HepG2 (cell line): Measurements from ENCODE around the gene HYCC2. TPM values are rescaled to one million over a fixed set of nuclear protein-coding genes. Genes with fewer than 3 reads are reported as not detected.

ENCODE experiments used
- CREB1 ChIP-seq, 2 experiments: fragments of 450-650 bp in 1 of 2; IDR thresholded peaks; 2 replicates each; pipeline ENCODE4 v1.6.1; 2016 to 2017; ENCODE audit warnings: control low read depth in 1 of 2, mild to moderate bottlenecking in 1 of 2, missing compliant biosample characterization in 1 of 2, missing genetic modification characterization in 1 of 2
- IKZF5 ChIP-seq: IDR thresholded peaks from 2 replicates; pipeline ENCODE4 v1.6.1; 2018; ENCODE audit warnings: missing genetic modification reagents, mild to moderate bottlenecking, missing compliant biosample characterization
- KDM4B ChIP-seq: sonication (generic); formaldehyde crosslinking; IDR thresholded peaks from 2 replicates; pipeline ENCODE4 v1.4.0; 2020; ENCODE audit warnings: missing genetic modification reagents
- KLF6 ChIP-seq: IDR thresholded peaks from 2 replicates; pipeline ENCODE4 v1.8.0; 2016; ENCODE audit warnings: missing biosample characterization, missing genetic modification reagents
- PLRG1 ChIP-seq: fragments of 450-650 bp; conservative IDR thresholded peaks from 2 replicates; pipeline ENCODE4 v1.6.1; 2016
- POLR2A ChIP-seq, 2 experiments: IDR thresholded peaks; 2 replicates each; pipeline ENCODE4 v1.6.1; 2011; ENCODE audit warnings: low read depth in 2 of 2, low read length in 2 of 2, mild to moderate bottlenecking in 1 of 2, moderate library complexity in 1 of 2; ENCODE audit not compliant: insufficient read depth in 1 of 2
- SAP130 ChIP-seq: IDR thresholded peaks from 2 replicates; pipeline ENCODE4 v1.6.1; 2016; ENCODE audit warnings: low read depth
- SOX6 ChIP-seq, 2 experiments: fragments of 450-650 bp in 1 of 2; sonication (generic) in 1 of 2; formaldehyde crosslinking in 1 of 2; IDR thresholded peaks; 2 replicates each; pipeline versions ENCODE4 v1.4.0 to v1.6.1; 2017 to 2020; ENCODE audit warnings: antibody characterized with exemption in 1 of 2, mild to moderate bottlenecking in 1 of 2, missing genetic modification reagents in 1 of 2
- UBTF ChIP-seq: sonication (generic); formaldehyde crosslinking; IDR thresholded peaks from 2 replicates; pipeline ENCODE4 v1.4.0; 2020; ENCODE audit warnings: mild to moderate bottlenecking, missing genetic modification reagents
- ZNF501 ChIP-seq: sonication (generic); formaldehyde crosslinking; IDR thresholded peaks from 2 replicates; pipeline ENCODE4 v1.5.1; 2020; ENCODE audit warnings: mild to moderate bottlenecking, moderate library complexity, missing genetic modification reagents
- ZNF546 ChIP-seq: sonication (generic); formaldehyde crosslinking; conservative IDR thresholded peaks from 2 replicates; pipeline ENCODE4 v1.8.1; 2023; ENCODE audit warnings: mild to moderate bottlenecking, missing genetic modification reagents
- ZNF589 ChIP-seq: sonication (generic); formaldehyde crosslinking; conservative IDR thresholded peaks from 2 replicates; pipeline ENCODE4 v1.8.0; 2022; ENCODE audit warnings: mild to moderate bottlenecking, moderate library complexity, missing genetic modification reagents
- ZNF746 ChIP-seq: sonication (generic); formaldehyde crosslinking; IDR thresholded peaks from 2 replicates; pipeline ENCODE4 v1.8.0; 2022; ENCODE audit warnings: mild to moderate bottlenecking, missing genetic modification reagents
- ZNF782 ChIP-seq: sonication (generic); formaldehyde crosslinking; IDR thresholded peaks from 2 replicates; pipeline ENCODE4 v1.4.0; 2020; ENCODE audit warnings: missing genetic modification reagents, mild to moderate bottlenecking, borderline replicate concordance
- polyA plus RNA-seq, 8 experiments: library from polyadenylated mRNA; depleted of rRNA in 3 of 8; stranded (reverse) in 7 of 8; unstranded in 1 of 8; fragments of >200 nt; fragmentation: Illumina TruSeq in 4 of 8; extraction: Trizol in 4 of 8; gene quantifications; 2 replicates each; pipeline versions ENCODE4 v1.2.1 to v1.2.3, GENCODE V29; 2011 to 2016; ENCODE audit warnings: low read depth in 4 of 8, missing spikeins in 1 of 8, mixed read lengths in 1 of 8; ENCODE audit not compliant: insufficient read depth in 1 of 8
- total RNA-seq, 5 experiments: library from RNA; depleted of rRNA; stranded (reverse); fragments of >200 nt; fragmentation: Illumina TruSeq; extraction: Trizol; gene quantifications; 2 replicates each; pipeline ENCODE4 v1.2.3, GENCODE V29; 2016; ENCODE audit warnings: low read depth in 1 of 5

Gene HYCC2
- total and polyA plus RNA-seq, 2 of the 13 experiments (the other 11 are each of a cell fraction or from before 2014, with no cell fraction given), result 4.7 to 13.9 TPM

GRCh38 chr2:201114350-201114749, 42.9 kb upstream of the HYCC2 start (continued):
- TF ChIP-seq KDM4B (CRISPR knock-in tag), result no peak
- TF ChIP-seq ZNF501, result no peak
- no peak; the same call in 1 of the 2 replicates for TF ChIP-seq IKZF5 (CRISPR knock-in tag)
- TF ChIP-seq UBTF (CRISPR knock-in tag), result no peak
- TF ChIP-seq ZNF782, result 0 out of 2 replicates have a peak, but pooled peaks have one; percentile 8
- no peak for TF ChIP-seq PLRG1
- TF ChIP-seq CREB1 (IDR thresholded peaks at IDR 0.05), result no peak
- TF ChIP-seq CREB1 (CRISPR knock-in tag; IDR thresholded peaks at IDR 0.05), result no peak
- no peak for TF ChIP-seq ZNF589 (CRISPR knock-in tag)
- no peak for TF ChIP-seq POLR2A (IDR thresholded peaks at IDR 0.05; ENCODE audit: insufficient read depth in 1 of 2, low read depth in 2 of 2, low read length in 2 of 2)
- TF ChIP-seq KLF6 (CRISPR knock-in tag), result no peak
- no peak for TF ChIP-seq ZNF546 (CRISPR knock-in tag)
- TF ChIP-seq ZNF746, result no peak
- peak; percentile 33; the same call in 1 of the 2 replicates for TF ChIP-seq SAP130 (CRISPR knock-in tag)
- no peak for TF ChIP-seq SOX6 (IDR thresholded peaks at IDR 0.05)
- TF ChIP-seq SOX6 (CRISPR knock-in tag; IDR thresholded peaks at IDR 0.05), result peak; percentile 57; the same call in 1 of the 2 replicates
